Endodermal cell (in vitro differentiated cells): ENCODE results near the gene FCN1. TPM values are rescaled to one million over a fixed set of nuclear protein-coding genes. Genes with fewer than 3 reads are reported as not detected.

ENCODE experiments used
- DNase-seq: peaks from one replicate; pipeline ENCODE4 v3.0.0-alpha.2; 2017
- H3K27ac ChIP-seq: 2 replicates; pipeline ENCODE4 v1.5.1; 2013; ENCODE audit warnings: mild to moderate bottlenecking, low read depth, low read length, moderate library complexity
- H3K27me3 ChIP-seq: 2 replicates; pipeline ENCODE4 v1.6.1; 2013; ENCODE audit warnings: mild to moderate bottlenecking, low read length, moderate library complexity; ENCODE audit not compliant: insufficient read depth, control insufficient read depth, poor library complexity, severe bottlenecking
- H3K36me3 ChIP-seq: 2 replicates; pipeline ENCODE4 v1.7.0; 2013; ENCODE audit warnings: mild to moderate bottlenecking, low read length, moderate library complexity; ENCODE audit not compliant: control insufficient read depth, insufficient read depth
- H3K4me1 ChIP-seq: one replicate; pipeline ENCODE4 v1.7.0; 2013; ENCODE audit warnings: low read length; ENCODE audit not compliant: control insufficient read depth, insufficient read depth
- H3K4me3 ChIP-seq: 2 replicates; pipeline ENCODE4 v1.5.1; 2013; ENCODE audit warnings: mild to moderate bottlenecking, low read length, moderate library complexity
- H3K9ac ChIP-seq: 2 replicates; pipeline ENCODE4 v1.6.1; 2013; ENCODE audit warnings: mild to moderate bottlenecking, low read length, moderate library complexity; ENCODE audit not compliant: poor library complexity, severe bottlenecking; ENCODE audit errors: extremely low read depth
- H3K9me3 ChIP-seq: 2 replicates; pipeline ENCODE4 v1.6.1; 2013; ENCODE audit warnings: mild to moderate bottlenecking, low read length, moderate library complexity; ENCODE audit not compliant: control insufficient read depth
- H3K27ac Mint-ChIP-seq: 2 replicates; pipeline ENCODE4 v1.8.0; 2020; ENCODE audit warnings: mixed read lengths
- H3K27me3 Mint-ChIP-seq: 2 replicates; pipeline ENCODE4 v1.8.0; 2021; ENCODE audit warnings: mild to moderate bottlenecking, mixed read lengths; ENCODE audit not compliant: insufficient read depth
- H3K36me3 Mint-ChIP-seq: 2 replicates; pipeline ENCODE4 v1.8.0; 2020; ENCODE audit warnings: low read depth, mixed read lengths
- H3K4me1 Mint-ChIP-seq: 2 replicates; pipeline ENCODE4 v1.8.0; 2020; ENCODE audit warnings: mixed read lengths
- H3K4me3 Mint-ChIP-seq: 2 replicates; pipeline ENCODE4 v1.8.0; 2020; ENCODE audit warnings: mild to moderate bottlenecking, moderate library complexity, mixed read lengths
- H3K9me3 Mint-ChIP-seq: 2 replicates; pipeline ENCODE4 v1.8.0; 2020; ENCODE audit warnings: mild to moderate bottlenecking, mixed read lengths
- CTCF ChIP-seq: fragments of 200-600 bp; sonication (generic); conservative IDR thresholded peaks from 2 replicates; pipeline ENCODE4 v1.5.0; 2021; ENCODE audit warnings: antibody characterized with exemption, mild to moderate bottlenecking
- WGBS, 2 experiments: methylation state at CpG; one replicate each; pipeline versions ENCODE4 v1.1.5 to v1.1.7; 2013; ENCODE audit warnings: missing lambda C conversion rate in 2 of 2, mixed read lengths in 1 of 2; ENCODE audit not compliant: insufficient coverage in 1 of 2, insufficient read length in 1 of 2; 5-methylcytosine and 5-hydroxymethylcytosine counted together
- total RNA-seq, 2 donors: library from RNA; stranded (reverse); fragmentation: NEBNext Ultra II Directional in 1 of 2; extraction: Animal tissue kit (Norgen Biotek cat#: 25700) in 1 of 2; gene quantifications; 2 replicates in 1 of 2; 3 replicates in 1 of 2; pipeline ENCODE4 v1.2.1, GENCODE V29; 2021

FCN1 gene
- total RNA-seq, 2 donors from 2014 or later, result not detected

- no peak overlapping the region for H3K9ac ChIP-seq
- H3K27me3 Mint-ChIP-seq, result no peaks in the 10 kb centered on the region
These were observed 5.4 kb downstream of the FCN1 start for GRCh38 chr9:134912126-134912840.

GRCh38 chr9:134909511-134910481, 7.9 kb downstream of the FCN1 start:
- Mint-ChIP-seq H3K27ac (no peak overlapping the region), H3K4me1 (no peaks in the 10 kb centered on the region), H3K36me3 (no peaks in the 10 kb centered on the region), H3K9me3 (no peaks in the 10 kb centered on the region), H3K4me3 (no peak overlapping the region), H3K27me3 (no peaks in the 10 kb centered on the region)
- H3K36me3 ChIP-seq, result no peaks in the 10 kb centered on the region
- no peaks in the 10 kb centered on the region for H3K9me3 ChIP-seq
- H3K4me1 ChIP-seq, result no peaks in the 10 kb centered on the region
- H3K27ac ChIP-seq, result no peak overlapping the region
- no peak overlapping the region for H3K9ac ChIP-seq
- no peak for TF ChIP-seq CTCF
- no peaks in the 10 kb centered on the region for H3K27me3 ChIP-seq
- no peak overlapping the region for H3K4me3 ChIP-seq
- 81 to 89% methylated on average over 10 to 24 of the region's 24 CpGs for WGBS, 2 experiments
- DNase-seq, result no peak

More at GRCh38 chr9:134912126-134912840, 5.4 kb downstream of the FCN1 start:
- no peak overlapping the region for H3K4me3 ChIP-seq
- H3K9me3 ChIP-seq, result no peaks in the 10 kb centered on the region
- Mint-ChIP-seq H3K9me3 (no peaks in the 10 kb centered on the region), H3K4me1 (no peaks in the 10 kb centered on the region), H3K4me3 (no peak overlapping the region), H3K36me3 (no peaks in the 10 kb centered on the region), H3K27ac (no peak overlapping the region)
- DNase-seq, result no peak
- no peaks in the 10 kb centered on the region for H3K4me1 ChIP-seq
- H3K27me3 ChIP-seq, result no peaks in the 10 kb centered on the region
- 90 to 94% methylated on average over 14 to 20 of the region's 20 CpGs for WGBS, 2 experiments
- no peak for TF ChIP-seq CTCF
- H3K36me3 ChIP-seq, result no peaks in the 10 kb centered on the region
- no peak overlapping the region for H3K27ac ChIP-seq

- Mint-ChIP-seq H3K27me3 (no peaks in the 10 kb centered on the region), H3K4me1 (no peaks in the 10 kb centered on the region), H3K4me3 (no peak overlapping the region), H3K36me3 (no peaks in the 10 kb centered on the region), H3K27ac (no peak overlapping the region), H3K9me3 (no peaks in the 10 kb centered on the region)
- Histone ChIP-seq H3K27me3 (no peaks in the 10 kb centered on the region), H3K36me3 (no peaks in the 10 kb centered on the region), H3K4me3 (no peak overlapping the region), H3K4me1 (no peaks in the 10 kb centered on the region), H3K9ac (no peak overlapping the region), H3K9me3 (no peaks in the 10 kb centered on the region), H3K27ac (no peak overlapping the region)
- WGBS, 2 experiments, result 93% methylated on average over 8 to 13 of the region's 13 CpGs
- no peak for TF ChIP-seq CTCF
- no peak for DNase-seq
These were observed 9.0 kb downstream of the FCN1 start for GRCh38 chr9:134908524-134909309.
